ENCODE results near the gene PEX5L.
"Not testable (repeated sequence)": the region's sequence is repeated elsewhere in the genome, so short reads cannot be mapped to it uniquely, and the experiment has no call there.

Gene PEX5L

GRCh38 chr3:180008318-180008717 lies 28.4 kb downstream of the PEX5L start:
- not testable (repeated sequence) for DNase-seq

GRCh38 chr3:180004542-180004941 lies 32.2 kb downstream of the PEX5L start:
- DNase-seq: no peak

DNA sequence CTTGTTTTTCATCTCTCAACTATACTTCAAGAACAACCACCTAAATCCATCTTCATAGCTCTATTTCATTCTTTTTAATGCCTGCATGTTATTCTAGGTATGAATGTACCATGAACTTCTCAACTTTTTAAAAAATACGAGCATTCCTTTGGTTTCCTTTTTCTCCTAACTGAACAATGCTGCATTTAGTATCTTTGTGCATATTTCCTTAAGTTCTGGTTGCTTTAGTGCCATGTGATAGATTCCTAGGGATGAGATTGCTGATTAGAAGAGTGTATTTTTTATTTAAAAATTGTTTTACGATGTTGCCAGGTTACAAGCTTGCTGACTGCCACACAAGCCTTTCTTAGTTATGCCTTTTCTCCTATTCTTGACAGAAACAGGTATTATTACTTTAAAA lies 34.7 kb downstream of the PEX5L start:
- no peak for DNase-seq

DNA sequence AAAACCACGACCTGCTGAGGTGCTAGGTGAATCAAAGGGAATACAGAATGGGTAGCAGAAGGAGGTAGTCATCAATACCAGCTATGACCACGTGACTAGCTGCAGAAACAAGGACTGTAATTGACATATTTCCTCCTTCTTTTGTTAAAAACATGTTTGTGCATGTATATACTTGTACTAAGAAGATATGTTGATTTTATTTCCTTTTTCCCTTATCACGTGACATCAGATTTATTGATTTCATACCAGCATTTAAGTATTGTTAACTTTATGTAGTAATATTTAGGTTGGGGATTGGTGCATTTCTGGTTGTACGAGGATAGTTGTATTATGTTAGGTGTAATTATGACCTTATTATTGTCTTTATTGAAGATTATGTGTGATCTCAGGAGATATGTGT lies 36.2 kb downstream of the PEX5L start:
- no peak for DNase-seq

GRCh38 chr3:179995406-179995805 lies 41.3 kb downstream of the PEX5L start:
- no peak for DNase-seq

DNA sequence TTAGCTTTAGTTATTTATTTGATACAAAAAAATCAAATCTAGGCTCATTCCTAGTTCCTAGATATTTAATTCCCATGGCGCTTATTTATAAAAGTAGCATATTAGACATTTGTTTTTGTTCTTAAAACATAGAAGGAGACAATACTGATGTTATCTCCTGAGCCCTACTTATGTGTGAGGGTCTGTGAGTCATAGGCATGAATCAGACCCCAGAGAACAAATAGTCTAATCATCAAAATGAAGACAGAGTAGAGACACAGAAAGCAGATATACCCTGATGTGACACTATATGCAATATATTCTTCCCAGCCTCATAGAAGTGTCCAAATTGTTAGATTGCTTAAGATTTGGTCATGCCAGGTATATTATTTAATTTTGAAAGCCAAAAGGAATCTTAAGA lies 44.9 kb downstream of the PEX5L start:
- DNase-seq: no peak

DNA sequence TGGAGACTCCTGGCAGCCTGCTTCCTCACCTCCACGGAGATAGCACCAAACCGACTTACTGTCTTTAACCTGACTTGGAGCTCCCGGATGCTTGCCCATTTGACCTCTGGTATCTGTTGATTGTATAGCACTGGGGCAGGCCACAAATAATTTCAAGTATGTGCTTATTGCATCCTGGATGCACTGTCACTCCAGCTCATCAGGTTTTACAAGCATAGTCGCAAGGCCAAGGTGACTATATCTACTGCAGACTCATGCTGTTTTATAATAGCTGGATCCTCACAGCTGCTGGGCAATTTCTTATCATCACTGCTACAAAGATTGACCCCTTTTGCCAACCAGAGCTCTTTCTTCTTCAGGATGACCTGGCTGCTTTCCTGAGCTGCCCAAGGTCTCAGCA lies 45.6 kb downstream of the PEX5L start:
- no peak for DNase-seq

DNA sequence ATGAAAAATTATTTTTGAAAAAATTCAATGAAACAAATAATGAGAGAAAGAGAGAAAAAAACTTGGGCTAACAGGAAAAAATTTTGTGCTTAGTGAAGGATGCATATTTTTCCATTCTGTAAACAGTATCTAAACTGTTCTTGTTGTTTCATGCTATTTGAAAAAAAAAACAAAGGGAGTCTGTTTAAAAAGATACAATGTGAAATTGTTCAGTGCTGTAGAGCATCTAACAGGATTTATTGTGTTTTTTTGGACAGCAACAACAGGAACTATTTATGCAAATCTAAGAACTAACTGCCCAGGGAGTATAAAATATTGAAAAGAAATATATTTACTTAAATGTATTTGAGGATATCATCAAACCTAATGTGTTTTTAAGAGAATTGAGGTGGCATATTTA lies 55.1 kb downstream of the PEX5L start:
- no peak for DNase-seq

DNA sequence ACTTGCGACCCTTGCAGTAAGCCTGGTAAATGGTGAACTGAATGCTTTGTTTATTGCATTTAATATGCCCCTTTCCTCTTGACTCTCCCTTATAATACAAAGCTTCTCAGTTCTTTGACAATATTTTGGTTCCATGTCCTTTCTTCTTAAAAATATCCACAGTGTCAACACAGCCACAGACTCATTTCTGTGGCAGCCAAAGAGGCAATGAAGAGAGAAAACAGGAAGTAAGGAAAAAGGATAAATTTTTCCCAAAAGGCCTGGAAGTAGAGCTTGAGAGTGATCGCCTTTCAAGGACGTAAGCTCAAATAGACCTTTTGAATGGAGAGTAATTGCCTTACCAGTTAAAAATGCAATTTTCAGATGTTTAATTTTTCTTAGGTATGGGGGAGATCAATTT lies 59.4 kb downstream of the PEX5L start:
- no peak for DNase-seq

DNA sequence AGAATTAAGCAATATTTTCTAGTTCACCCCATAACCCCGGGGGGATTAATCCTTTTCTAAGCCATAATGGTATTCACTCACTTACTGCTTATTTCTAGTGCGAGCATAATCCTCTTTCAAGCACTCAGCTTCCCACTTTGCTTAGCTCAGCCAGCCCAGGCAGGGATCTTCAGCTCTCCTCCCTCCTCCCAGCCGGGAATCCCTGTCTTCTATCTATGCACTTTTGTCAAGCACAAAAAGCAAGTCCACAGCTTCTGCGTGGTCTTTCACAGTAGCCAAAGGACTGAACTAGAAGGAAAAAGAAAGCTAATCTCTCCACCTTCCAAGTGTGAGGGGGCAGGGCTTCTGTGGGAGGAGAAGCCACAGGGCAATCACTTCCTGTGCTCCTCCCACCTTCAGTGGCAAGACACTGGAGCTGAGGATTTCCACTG lies 62.8 kb downstream of the PEX5L start:
- no peak for DNase-seq

DNA sequence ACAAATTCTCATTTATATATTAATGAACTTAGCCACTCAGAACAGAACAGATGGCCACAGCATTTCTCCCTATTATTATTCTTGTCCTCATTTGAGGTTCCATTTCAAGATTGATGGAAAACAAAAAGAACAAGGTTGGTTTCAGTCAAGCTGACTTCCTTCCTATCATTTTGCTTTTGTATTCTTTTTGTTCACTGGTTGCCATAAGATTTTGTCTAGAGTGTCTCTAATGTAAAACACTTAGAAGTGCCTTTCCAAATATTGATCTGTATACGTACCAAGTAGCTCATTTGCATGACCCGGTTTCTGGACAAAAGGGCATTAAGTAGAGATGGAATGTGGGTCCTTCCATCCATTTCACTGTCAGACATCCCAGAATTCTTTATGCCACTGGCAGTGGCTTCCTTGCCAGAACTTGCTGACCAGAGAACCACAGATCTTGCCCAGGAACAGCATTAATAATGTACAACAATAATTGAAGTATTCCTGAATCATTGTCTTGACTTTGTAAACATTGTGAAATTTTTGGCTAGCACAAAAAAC lies 63.8 kb downstream of the PEX5L start:
- no peak for DNase-seq

GRCh38 chr3:179971280-179971679 lies 65.5 kb downstream of the PEX5L start:
- no peak for DNase-seq

DNA sequence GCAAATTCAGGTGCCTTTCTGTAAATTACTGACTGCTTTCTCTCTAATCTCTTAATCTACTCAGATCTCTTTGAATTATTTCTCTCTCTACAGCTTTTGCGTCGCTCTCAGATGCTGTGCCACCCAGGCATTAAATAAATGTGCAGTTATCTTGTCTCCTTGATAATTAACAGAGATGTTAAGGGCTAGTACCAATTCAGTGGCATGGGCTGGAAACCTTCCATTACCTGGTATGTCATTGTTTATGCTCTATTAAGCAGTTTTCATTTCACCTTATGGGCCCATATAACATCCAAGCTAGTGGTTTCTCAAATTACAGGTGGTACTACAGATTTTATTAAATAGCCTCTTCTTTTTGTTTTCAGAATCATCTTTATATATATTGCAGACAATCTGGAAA lies 66.0 kb downstream of the PEX5L start:
- DNase-seq: no peak

- no peak for DNase-seq
Observed at GRCh38 chr3:179969525-179969924, 67.2 kb downstream of the PEX5L start.

- no peak for DNase-seq
Observed at GRCh38 chr3:179967622-179968021, 69.1 kb downstream of the PEX5L start.

- DNase-seq: no peak
Observed at GRCh38 chr3:179964890-179965289, 71.8 kb downstream of the PEX5L start.

DNA sequence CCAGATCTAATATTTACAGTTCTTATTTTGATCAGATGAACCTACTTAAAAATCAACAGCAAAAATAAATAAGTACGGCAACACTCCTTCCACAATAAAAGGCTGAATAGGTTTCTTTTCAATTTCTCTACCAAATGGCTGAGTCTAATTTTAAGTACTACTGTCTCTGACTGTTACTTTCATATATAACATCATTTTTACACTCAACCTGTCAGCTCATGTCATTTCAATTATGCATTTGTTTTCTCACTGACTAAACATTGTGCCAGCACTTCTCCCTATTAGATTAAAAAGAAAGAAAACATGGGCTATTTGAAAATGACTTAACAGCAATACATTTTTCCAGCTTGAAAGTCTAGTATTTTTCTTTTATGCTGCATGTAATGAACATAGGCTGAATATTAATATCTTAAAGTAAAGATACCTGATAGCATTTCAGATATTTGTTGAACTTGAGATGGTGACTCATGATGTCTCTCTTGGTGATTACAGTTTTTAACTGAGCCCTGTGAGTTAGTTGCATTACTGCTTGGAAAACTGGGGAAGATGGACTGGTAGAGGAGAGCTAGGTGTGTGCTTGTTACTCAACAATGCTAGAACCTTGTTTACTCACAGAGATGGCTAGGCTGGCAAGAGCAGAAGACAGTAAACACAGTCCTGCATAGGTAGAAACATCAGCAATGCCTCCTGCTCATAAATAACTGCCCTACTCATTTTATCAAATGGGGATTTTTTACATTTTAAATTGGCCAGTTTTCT lies 73.9 kb downstream of the PEX5L start:
- DNase-seq: no peak

GRCh38 chr3:179961703-179962078 lies 75.0 kb downstream of the PEX5L start:
- peak; percentile 34 for DNase-seq

DNA sequence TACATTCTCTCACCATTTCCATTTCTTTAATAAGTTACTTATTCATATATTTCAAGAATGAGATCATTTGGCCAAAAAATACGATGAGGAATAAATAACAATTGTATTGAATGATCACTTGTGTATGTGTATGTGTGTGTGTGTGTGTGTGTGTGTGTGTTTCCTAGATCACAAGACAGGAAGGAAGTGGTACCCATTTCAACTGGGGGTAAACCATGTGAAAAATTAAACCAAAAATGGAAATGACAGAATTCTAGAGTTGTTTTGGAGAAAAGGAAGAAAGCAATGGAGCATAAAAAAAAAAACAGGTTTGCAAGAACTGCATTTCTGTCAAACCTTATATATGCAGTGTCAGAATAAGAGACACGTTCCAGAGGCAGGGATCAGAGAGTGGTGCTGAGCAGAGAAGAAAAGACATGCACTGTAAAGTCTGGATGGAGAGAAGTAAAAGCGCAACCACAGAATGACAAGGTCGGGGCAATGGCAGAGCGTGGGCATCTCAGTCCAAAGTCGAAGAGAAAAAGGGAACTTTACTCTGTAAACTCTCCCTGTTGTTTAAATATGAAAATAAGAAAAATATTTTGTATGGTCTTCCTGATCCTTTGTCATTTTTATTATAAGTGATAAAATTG lies 75.5 kb downstream of the PEX5L start:
- no peak for DNase-seq

DNA sequence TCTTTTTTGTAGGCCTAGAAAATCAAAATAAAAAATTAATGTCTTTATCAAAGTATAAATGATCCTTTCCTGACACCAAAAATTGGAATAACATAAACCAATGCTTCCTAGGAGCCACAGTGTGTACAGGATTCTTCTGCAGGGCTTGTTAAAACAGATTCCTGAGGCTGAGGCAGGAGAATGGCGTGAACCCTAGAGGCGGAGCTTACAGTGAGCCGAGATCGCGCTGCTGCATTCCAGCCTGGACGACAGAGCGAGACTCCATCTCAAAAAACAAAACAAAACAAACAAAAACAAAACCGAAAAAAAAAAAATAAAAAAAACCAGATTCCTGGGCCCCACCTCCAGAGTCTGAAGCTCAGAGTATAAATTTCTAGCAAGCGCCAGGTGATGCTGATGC lies 78.0 kb downstream of the PEX5L start:
- no peak for DNase-seq

DNA sequence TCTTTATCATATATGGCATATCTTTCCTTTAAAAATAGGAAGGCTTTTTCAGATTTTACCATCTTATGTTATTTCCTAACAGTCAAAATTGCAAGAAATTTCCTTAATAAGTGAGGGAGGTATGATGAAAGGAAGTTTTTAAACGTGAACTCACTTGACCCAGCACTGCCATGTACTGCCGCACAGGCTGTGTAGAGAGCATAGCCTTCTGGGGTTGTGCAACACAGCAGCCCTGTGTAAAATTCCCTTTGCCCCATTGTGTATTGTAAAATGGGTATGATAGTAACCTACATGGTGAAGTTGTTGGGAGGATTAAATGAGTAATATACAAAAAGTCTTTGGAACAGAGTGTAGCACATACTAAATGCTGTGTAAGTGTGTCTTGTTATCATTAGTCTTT lies 78.6 kb downstream of the PEX5L start:
- DNase-seq: no peak

- peak; percentile 12 for DNase-seq
Observed at GRCh38 chr3:179957264-179957845, 79.4 kb downstream of the PEX5L start.

DNA sequence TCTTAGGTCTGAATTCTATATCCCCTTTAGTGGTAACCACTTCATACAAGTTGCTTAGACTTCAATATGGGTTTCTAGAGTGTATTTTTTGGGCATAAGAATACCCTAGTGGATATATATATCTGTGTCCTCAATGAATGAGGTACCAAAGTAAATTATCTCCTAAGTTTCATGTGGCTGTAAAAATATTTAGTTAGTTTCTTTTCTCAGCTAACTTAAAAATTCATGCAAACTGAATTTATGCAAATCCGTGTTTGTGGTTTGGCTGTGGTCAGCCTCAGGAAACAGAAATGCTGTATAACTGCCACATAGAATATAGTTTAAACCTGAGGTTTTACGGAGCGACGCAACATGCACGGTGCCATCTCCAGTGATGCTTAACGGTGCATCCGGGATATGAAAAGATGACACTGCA lies 80.3 kb downstream of the PEX5L start:
- no peak for DNase-seq

GRCh38 chr3:179955809-179956208 lies 80.9 kb downstream of the PEX5L start:
- no peak for DNase-seq
